ENCODE measurements around the gene SZT2. TPM values are rescaled to one million over a fixed set of nuclear protein-coding genes. Genes with fewer than 3 reads are reported as not detected.
"Not testable (repeated sequence)": the region's sequence is repeated elsewhere in the genome, so short reads cannot be mapped to it uniquely, and the experiment has no call there.

The SZT2 gene
- total and polyA plus RNA-seq, 10 of the 15 experiments (the other 5 are each of a cell fraction or from before 2014, with no cell fraction given) = 1.4 to 38.3 (median 12.7) TPM

DNA sequence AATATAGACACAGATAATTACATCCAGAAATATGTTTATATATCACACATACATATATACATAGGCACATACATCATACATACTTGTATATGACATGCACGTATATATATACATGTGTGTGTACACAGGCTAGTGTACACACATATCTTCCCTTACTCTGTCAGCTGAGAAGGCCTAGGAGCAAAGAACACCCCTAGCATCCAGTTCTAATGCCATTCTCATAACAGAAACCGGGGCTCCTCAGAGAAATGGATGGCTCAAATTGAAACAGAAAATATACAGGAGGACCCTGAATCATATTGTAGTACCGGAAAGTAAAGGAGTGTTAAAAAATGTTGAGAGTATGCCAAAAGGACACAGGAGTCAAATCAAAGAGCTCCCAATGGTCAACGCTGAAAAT, 83.8 kb downstream of the SZT2 start:
- RAD21 ChIA-PET (ENCODE audit: unreplicated experiment) = no interaction called here
- BruUV-seq (replicated peaks) = no TSS peak
- SMC1A ChIA-PET (ENCODE audit: uncharacterized antibody, unreplicated experiment) = interaction anchor here (0.6 to 1.7 kb wide), 3 partner anchors 8 to 235 kb away, joined by 3 to 4 read pairs (median 4); no protein-coding TSS in a partner anchor
- WGBS (ENCODE audit: insufficient coverage, insufficient replicate concordance, low lambda C conversion rate, missing lambda C conversion rate) = 20% methylated on average over 4 of the region's 4 CpGs
- Histone ChIP-seq H3K27me3 (replicated peaks in 1 of 2; ENCODE audit: control insufficient read depth in 2 of 2, insufficient read depth in 2 of 2, low read length in 1 of 2) (no peaks in the 10 kb centered on the region), H3K9me3 (replicated peaks; ENCODE audit: control insufficient read depth, insufficient read depth, low read length) (no peaks in the 10 kb centered on the region), H4K20me1 (ENCODE audit: control insufficient read depth, insufficient read depth) (no peaks in the 10 kb centered on the region), H3K27ac (ENCODE audit: control insufficient read depth, insufficient read depth) (no peak overlapping the region), H3K79me2 (ENCODE audit: control insufficient read depth, insufficient read depth, low read length) (no peaks in the 10 kb centered on the region), H3K4me3 (no peak overlapping the region), H3K4me1 (ENCODE audit: control insufficient read depth, insufficient read depth, low read length) (no peaks in the 10 kb centered on the region), H3K36me3 (ENCODE audit: control insufficient read depth in 2 of 2, insufficient read depth in 2 of 2, low read length in 1 of 2) (no peaks in the 10 kb centered on the region), H3K4me2 (ENCODE audit: control insufficient read depth, insufficient read depth) (no peak overlapping the region), H3K9ac (ENCODE audit: control insufficient read depth, insufficient read depth, low read length) (no peak overlapping the region), H2AFZ (ENCODE audit: control insufficient read depth, low read depth, low read length) (no peak overlapping the region)
- peak; percentile 18 for FAIRE-seq
- DNase-seq (ENCODE audit: low read depth, low spot score) = no peak
- POLR2A ChIA-PET = no interaction called here
- TF ChIP-seq JUND (IDR thresholded peaks at IDR 0.05; ENCODE audit: low read depth, low read length) = no peak
- no peak for TF ChIP-seq GABPA (IDR thresholded peaks at IDR 0.05; ENCODE audit: low read depth)
- TF ChIP-seq TBL1XR1 (IDR thresholded peaks at IDR 0.05; ENCODE audit: low read depth, low read length) = no peak
- in situ Hi-C loops (cut with MboI) = no loop called here
- peak; percentile 59 for ATAC-seq
- intact Hi-C loops (cut with micrococcal nuclease; ENCODE audit: unreplicated experiment) = no loop called here
- CTCF ChIA-PET = interaction anchor here (0.7 kb wide), 1 partner anchor 461 kb away, joined by 3 read pairs; no protein-coding TSS in a partner anchor

DNA sequence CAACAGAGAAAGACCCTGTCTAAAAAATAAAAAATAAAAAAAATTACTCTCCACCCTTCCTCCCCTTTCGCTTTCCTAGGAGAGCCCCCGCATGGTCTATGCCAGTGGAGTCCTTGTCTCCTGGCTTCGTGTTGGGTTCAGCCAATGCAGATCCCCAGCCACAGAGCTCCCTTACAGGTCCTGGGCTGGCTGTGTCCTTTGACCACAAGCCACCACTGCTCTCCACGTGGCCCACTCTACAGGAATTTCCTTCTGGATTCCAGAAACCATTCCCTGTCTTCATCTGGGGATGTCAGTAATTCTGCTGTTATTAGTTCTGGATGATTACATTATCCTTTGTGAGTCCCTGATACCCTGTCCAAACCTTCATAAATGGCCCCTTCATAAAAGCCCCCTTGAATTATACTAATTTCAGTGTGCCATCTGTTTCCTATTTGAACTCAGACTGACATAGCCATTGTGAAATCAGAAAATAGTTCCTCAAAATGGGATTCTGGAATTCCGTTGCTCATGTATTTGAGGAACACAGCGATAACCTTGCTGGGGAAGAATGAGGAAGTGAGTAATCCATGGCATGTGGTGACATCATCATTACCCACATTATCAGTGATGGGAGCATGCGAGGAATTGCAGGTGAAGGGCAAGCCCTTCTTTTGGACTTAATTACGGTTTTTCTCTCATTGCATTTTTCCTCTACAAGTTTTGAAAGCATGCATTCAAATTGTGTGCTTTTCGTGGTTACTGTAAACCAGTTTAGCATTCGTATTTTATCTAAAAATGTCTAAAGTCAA, 86.1 kb downstream of the SZT2 start:
- WGBS (ENCODE audit: insufficient coverage, insufficient replicate concordance, low lambda C conversion rate, missing lambda C conversion rate) = 37% methylated on average over 9 of the region's 10 CpGs
- H3K27me3 ChIP-seq (replicated peaks in 1 of 2; ENCODE audit: control insufficient read depth in 2 of 2, insufficient read depth in 2 of 2, low read length in 1 of 2); intact Hi-C loops (cut with micrococcal nuclease; ENCODE audit: unreplicated experiment); H3K79me2 ChIP-seq (ENCODE audit: control insufficient read depth, insufficient read depth, low read length); in situ Hi-C loops (cut with MboI); H3K36me3 ChIP-seq (ENCODE audit: control insufficient read depth in 2 of 2, insufficient read depth in 2 of 2, low read length in 1 of 2); H3K27ac ChIP-seq (ENCODE audit: control insufficient read depth, insufficient read depth); DNase-seq (ENCODE audit: low read depth, low spot score); H2AFZ ChIP-seq (ENCODE audit: control insufficient read depth, low read depth, low read length); CTCF ChIA-PET; H3K9ac ChIP-seq (ENCODE audit: control insufficient read depth, insufficient read depth, low read length); H3K4me3 ChIP-seq; POLR2A ChIA-PET; BruUV-seq (replicated peaks); SMC1A ChIA-PET (ENCODE audit: uncharacterized antibody, unreplicated experiment); H3K9me3 ChIP-seq (replicated peaks; ENCODE audit: control insufficient read depth, insufficient read depth, low read length); ATAC-seq; RAD21 ChIA-PET (ENCODE audit: unreplicated experiment); H3K4me2 ChIP-seq (ENCODE audit: control insufficient read depth, insufficient read depth); H4K20me1 ChIP-seq (ENCODE audit: control insufficient read depth, insufficient read depth); H3K4me1 ChIP-seq (ENCODE audit: control insufficient read depth, insufficient read depth, low read length): not testable (repeated sequence)
- peak; percentile 41 for FAIRE-seq
- TF ChIP-seq ATF7 (IDR thresholded peaks at IDR 0.05; ENCODE audit: low read depth) (0 out of 2 replicates have a peak, but pooled peaks have one; percentile 34), SPI1 (IDR thresholded peaks at IDR 0.05; ENCODE audit: borderline replicate concordance, insufficient read depth, low read depth, low read length) (0 out of 2 replicates have a peak, but pooled peaks have one; percentile 24)

All from GM12878 (cell line).